MCF 10A (cell line): ENCODE measurements around the gene ZIC1. TPM values are rescaled to one million over a fixed set of nuclear protein-coding genes. Genes with fewer than 3 reads are reported as not detected.
A peak's percentile ranks its signal among the peaks of the same experiment; 100 is the strongest.

Source experiments
- BruUV-seq: library from RNA; stranded (reverse); fragments of 400-500 nt; replicated peaks from 2 replicates; lab custom pipeline; 2021; lab: Mats Ljungman, UMichigan
- CTCF ChIA-PET: fragments of 300-600 bp; sonication (Branson Sonifier 250); formaldehyde crosslinking; extraction: SDS; loops from one replicate; lab custom pipeline; 2021; ENCODE audit warnings: antibody characterized with exemption, inconsistent platforms; lab: Yijun Ruan, JAX
- POLR2A ChIA-PET: fragments of 300-600, 350-650 bp; sonication (Branson Sonifier 250); formaldehyde crosslinking; extraction: SDS; loops from one replicate; lab custom pipeline; 2020; ENCODE audit warnings: antibody characterized with exemption, inconsistent platforms; lab: Yijun Ruan, JAX
- DNase-seq: peaks from one replicate; pipeline ENCODE4 v3.0.0-alpha.2; 2018; ENCODE audit not compliant: unreplicated experiment
- H3K27ac Mint-ChIP-seq: one replicate; pipeline ENCODE4 v1.8.0; 2022; ENCODE audit warnings: mild to moderate bottlenecking, low read depth, mixed read lengths; ENCODE audit not compliant: unreplicated experiment
- H3K27me3 Mint-ChIP-seq: one replicate; pipeline ENCODE4 v1.8.0; 2022; ENCODE audit warnings: mixed read lengths; ENCODE audit not compliant: insufficient read depth, unreplicated experiment
- H3K36me3 Mint-ChIP-seq: one replicate; pipeline ENCODE4 v1.8.0; 2022; ENCODE audit warnings: mild to moderate bottlenecking, moderate library complexity, mixed read lengths; ENCODE audit not compliant: insufficient read depth, unreplicated experiment
- H3K4me1 Mint-ChIP-seq: one replicate; pipeline ENCODE4 v1.8.0; 2022; ENCODE audit warnings: mixed read lengths; ENCODE audit not compliant: insufficient read depth, unreplicated experiment
- H3K4me3 Mint-ChIP-seq: one replicate; pipeline ENCODE4 v1.8.0; 2022; ENCODE audit warnings: mild to moderate bottlenecking, moderate library complexity, mixed read lengths; ENCODE audit not compliant: unreplicated experiment
- H3K9me3 Mint-ChIP-seq: one replicate; pipeline ENCODE4 v1.8.0; 2022; ENCODE audit warnings: mixed read lengths; ENCODE audit not compliant: unreplicated experiment
- CTCF ChIP-seq: fragments of 200-600 bp; IDR thresholded peaks from one replicate; pipeline ENCODE4 v1.8.0; 2022; ENCODE audit warnings: antibody characterized with exemption, mild to moderate bottlenecking; ENCODE audit not compliant: unreplicated experiment
- intact Hi-C: fragments of 100-400 bp; cut with micrococcal nuclease; formaldehyde crosslinking; loops from 2 replicates; pipeline ENCODE4 v1.14.1; 2022
- total RNA-seq: library from RNA; stranded (reverse); gene quantifications from 2 replicates; pipeline ENCODE4 v1.2.3, GENCODE V29; 2022

ZIC1 gene
- total RNA-seq, 1 experiment from 2014 or later, result not detected

GRCh38 chr3:147410526-147411237 is 1.5 kb downstream of the ZIC1 start:
- H3K27me3 Mint-ChIP-seq, result peaks cover 52% of the 10 kb centered on the region
- ChIA-PET POLR2A (interaction anchor here (0.6 kb wide), 1 partner anchor 56 kb away, joined by 3 read pairs; no protein-coding TSS in a partner anchor), CTCF (no interaction called here)
- no peaks in the 10 kb centered on the region for H3K36me3 Mint-ChIP-seq
- H3K4me1 Mint-ChIP-seq, result no peaks in the 10 kb centered on the region
- TF ChIP-seq CTCF, result no peak
- intact Hi-C loops, result no loop called here
- H3K27ac Mint-ChIP-seq, result no peak overlapping the region
- peak overlapping the region; percentile 60 for H3K4me3 Mint-ChIP-seq
- H3K9me3 Mint-ChIP-seq, result peaks cover 22% of the 10 kb centered on the region
- DNase-seq, result no peak
- BruUV-seq, result no TSS peak

DNA sequence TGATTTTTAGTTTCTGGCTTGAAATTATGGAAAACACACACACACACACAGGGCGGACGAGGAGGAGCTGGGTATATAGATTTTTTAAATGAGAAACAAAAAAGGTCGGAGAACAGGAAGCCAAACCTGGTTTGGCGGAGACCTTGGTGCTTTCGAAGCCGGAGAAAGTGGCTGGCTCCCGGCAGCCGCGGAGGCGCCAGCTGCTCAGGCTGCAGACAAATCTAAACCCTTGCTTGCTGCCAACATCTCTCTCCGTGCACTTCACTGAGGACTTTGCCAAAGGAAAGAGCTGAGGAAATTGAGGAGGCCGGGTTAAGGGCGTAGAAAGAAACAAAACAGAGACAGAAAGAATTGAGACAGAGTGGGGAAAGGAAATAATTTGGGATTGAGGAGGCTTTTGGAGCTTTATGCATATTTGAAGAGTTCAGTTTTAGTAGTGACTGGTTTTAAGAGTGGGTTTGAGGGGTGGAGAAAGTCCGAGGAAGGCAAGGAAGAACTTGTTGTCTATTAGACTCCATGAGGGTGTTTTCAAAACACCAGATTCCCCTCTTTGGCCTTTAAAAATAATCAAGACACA is 2.2 kb downstream of the ZIC1 start:
- H3K36me3 Mint-ChIP-seq, result no peaks in the 10 kb centered on the region
- BruUV-seq, result no TSS peak
- intact Hi-C loops, result no loop called here
- no peak overlapping the region for H3K27ac Mint-ChIP-seq
- no peak for TF ChIP-seq CTCF
- peak overlapping the region; percentile 60 for H3K4me3 Mint-ChIP-seq
- no peak for DNase-seq
- ChIA-PET POLR2A (interaction anchor here (1.7 kb wide), 1 partner anchor 11 kb away, joined by 3 read pairs; no protein-coding TSS in a partner anchor), CTCF (interaction anchor here (0.6 to 0.8 kb wide), 2 partner anchors 41 to 71 kb away, joined by 3 read pairs; no protein-coding TSS in a partner anchor)
- H3K4me1 Mint-ChIP-seq, result no peaks in the 10 kb centered on the region
- peaks cover 22% of the 10 kb centered on the region for H3K9me3 Mint-ChIP-seq
- H3K27me3 Mint-ChIP-seq, result peaks cover 50% of the 10 kb centered on the region

DNA sequence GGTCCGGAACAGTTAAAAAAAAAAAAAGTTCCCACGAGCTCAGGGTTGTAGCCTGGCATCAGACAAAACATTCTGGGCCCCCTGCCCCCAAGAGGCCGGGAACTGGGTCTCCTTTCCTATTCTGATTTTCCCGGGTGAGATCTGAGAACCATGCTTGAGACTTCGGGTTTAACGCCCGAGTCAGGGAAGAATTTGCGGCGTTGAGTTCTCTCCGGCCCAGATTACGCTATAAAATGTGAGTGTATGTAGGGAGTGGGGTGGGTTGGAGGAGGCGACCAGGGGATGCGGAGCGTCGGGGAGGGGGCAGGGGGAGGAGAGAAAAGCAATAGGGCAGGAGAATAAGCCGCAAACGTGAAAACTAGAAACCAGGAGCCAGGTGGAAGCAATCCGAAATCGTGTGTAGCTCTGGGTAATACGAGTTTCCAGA is 2.7 kb downstream of the ZIC1 start:
- no peaks in the 10 kb centered on the region for H3K36me3 Mint-ChIP-seq
- H3K9me3 Mint-ChIP-seq, result peaks cover 22% of the 10 kb centered on the region
- no peak for DNase-seq
- no peak overlapping the region for H3K27ac Mint-ChIP-seq
- H3K27me3 Mint-ChIP-seq, result peaks cover 45% of the 10 kb centered on the region
- H3K4me1 Mint-ChIP-seq, result no peaks in the 10 kb centered on the region
- H3K4me3 Mint-ChIP-seq, result no peak overlapping the region
- intact Hi-C loops, result no loop called here
- ChIA-PET CTCF (interaction anchor here (0.5 to 0.8 kb wide), 3 partner anchors 42 to 696 kb away, joined by 3 read pairs; no protein-coding TSS in a partner anchor), POLR2A (interaction anchor here (1.7 kb wide), 1 partner anchor 11 kb away, joined by 3 read pairs; no protein-coding TSS in a partner anchor)
- no peak for TF ChIP-seq CTCF
- BruUV-seq, result no TSS peak

- no peak for DNase-seq
- ChIA-PET POLR2A (interaction anchor here (1.7 kb wide), 1 partner anchor 10 kb away, joined by 3 read pairs; no protein-coding TSS in a partner anchor), CTCF (interaction anchor here (0.5 to 1.2 kb wide), 5 partner anchors 10 to 695 kb away, joined by 3 read pairs; no protein-coding TSS in a partner anchor)
- Mint-ChIP-seq H3K4me1 (no peaks in the 10 kb centered on the region), H3K9me3 (peaks cover 22% of the 10 kb centered on the region), H3K36me3 (no peaks in the 10 kb centered on the region), H3K27me3 (peaks cover 41% of the 10 kb centered on the region), H3K4me3 (no peak overlapping the region), H3K27ac (no peak overlapping the region)
- BruUV-seq, result no TSS peak
- no peak for TF ChIP-seq CTCF
- intact Hi-C loops, result no loop called here
Measured at GRCh38 chr3:147412261-147412916, 3.2 kb downstream of the ZIC1 start.
